Uterus (tissue), 4 donors: ENCODE results near the gene MTX1. TPM values are rescaled to one million over a fixed set of nuclear protein-coding genes. Genes with fewer than 3 reads are reported as not detected.

ENCODE experiments used
- DNase-seq, 2 donors: peaks; one replicate each; pipeline ENCODE4 v3.0.0-alpha.2; 2019 to 2020
- H3K27ac ChIP-seq, 2 donors: fragments of 200-600 bp; sonication (generic); 1 replicate in 1 of 2; 2 replicates in 1 of 2; pipeline ENCODE4 v1.5.1; 2016 to 2018
- H3K27me3 ChIP-seq, 2 donors: fragments of 200-600 bp; sonication (generic); one replicate each; pipeline ENCODE4 v1.5.1; 2018 to 2019; ENCODE audit warnings: control low read depth in 1 of 2
- H3K36me3 ChIP-seq, 2 donors: fragments of 200-600 bp; sonication (generic); one replicate each; pipeline ENCODE4 v1.5.1; 2019; ENCODE audit warnings: control low read depth in 1 of 2
- H3K4me1 ChIP-seq, 2 donors: fragments of 200-600 bp; sonication (generic); one replicate each; pipeline ENCODE4 v1.5.1; 2018 to 2019; ENCODE audit warnings: control low read depth in 1 of 2
- H3K4me3 ChIP-seq, 2 donors: fragments of 200-600 bp; sonication (generic); 1 replicate in 1 of 2; 2 replicates in 1 of 2; pipeline ENCODE4 v1.5.1; 2018 to 2019; ENCODE audit warnings: mild to moderate bottlenecking in 1 of 2
- H3K9me3 ChIP-seq, 2 donors: fragments of 200-600 bp; sonication (generic); one replicate each; pipeline ENCODE4 v1.5.1; 2019; ENCODE audit warnings: control low read depth in 1 of 2
- CTCF ChIP-seq, 4 experiments: fragments of 200-600 bp in 2 of 4; fragments of 450-650 bp in 2 of 4; sonication (generic) in 2 of 4; IDR thresholded peaks; one replicate each; pipeline ENCODE4 v1.5.1; 2016 to 2019; ENCODE audit warnings: antibody characterized with exemption in 4 of 4, mild to moderate bottlenecking in 2 of 4, moderate library complexity in 1 of 4
- POLR2A ChIP-seq, 2 donors: fragments of 450-650 bp; IDR thresholded peaks; one replicate each; pipeline ENCODE4 v1.6.1; 2016; ENCODE audit warnings: antibody characterized with exemption in 2 of 2, mild to moderate bottlenecking in 1 of 2, moderate library complexity in 1 of 2
- intact Hi-C: fragments of 100-400 bp; cut with DNase I; formaldehyde crosslinking; loops from one replicate; pipeline ENCODE4 v1.15.1; 2023; ENCODE audit warnings: low total_unique reads
- total RNA-seq, 4 donors: library from RNA; depleted of rRNA in 3 of 4; stranded (reverse); fragments of >200 nt in 3 of 4; gene quantifications; one replicate each; pipeline versions ENCODE4 v1.1.0 to v1.2.4, GENCODE V29; 2014 to 2023
- donor health status: DM: yes; HTN: yes; CAD: no.

The MTX1 gene
- total RNA-seq, 4 donors from 2014 or later, result 9.7 to 62.4 (median 26.0) TPM

DNA sequence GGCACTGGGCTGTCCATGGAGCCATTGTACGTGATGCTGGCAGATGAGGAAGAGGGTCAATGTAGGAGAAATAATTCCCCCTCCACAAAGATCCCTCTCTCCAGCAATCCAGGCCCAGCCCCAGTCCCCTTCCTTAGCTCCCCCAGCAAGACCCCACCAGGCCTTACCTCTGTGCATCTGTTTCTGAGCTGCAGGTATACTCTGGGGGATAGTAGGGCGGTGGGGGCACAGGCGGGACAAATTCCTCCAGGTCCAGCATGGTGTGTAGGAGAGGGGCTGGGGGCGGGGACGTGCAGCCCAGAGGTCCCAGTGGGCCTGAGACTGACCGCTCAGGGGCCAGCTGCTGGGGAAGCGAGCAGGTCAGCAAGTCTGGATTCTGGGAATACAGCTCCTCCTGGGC, 43.1 kb downstream of the MTX1 start:
- no peak overlapping the region for H3K27ac ChIP-seq
- no peaks in the 10 kb centered on the region for H3K36me3 ChIP-seq
- peaks cover 0 to 18% of the 10 kb centered on the region in 2 donors for H3K4me1 ChIP-seq
- no peak for TF ChIP-seq CTCF (IDR thresholded peaks at IDR 0.05)
- no peak for TF ChIP-seq POLR2A (IDR thresholded peaks at IDR 0.05)
- H3K4me3 ChIP-seq, result no peak overlapping the region
- H3K9me3 ChIP-seq, result no peaks in the 10 kb centered on the region
- intact Hi-C loops, result no loop called here
- no peak for DNase-seq
- H3K27me3 ChIP-seq, result no peaks in the 10 kb centered on the region

- intact Hi-C loops, result no loop called here
- H3K4me1 ChIP-seq, result peaks cover 0 to 18% of the 10 kb centered on the region in 2 donors
- H3K9me3 ChIP-seq, result no peaks in the 10 kb centered on the region
- DNase-seq, result no peak
- H3K36me3 ChIP-seq, result no peaks in the 10 kb centered on the region
- no peak for TF ChIP-seq POLR2A (IDR thresholded peaks at IDR 0.05)
- no peak for TF ChIP-seq CTCF (IDR thresholded peaks at IDR 0.05)
- H3K27ac ChIP-seq, result no peak overlapping the region
- H3K27me3 ChIP-seq, result no peaks in the 10 kb centered on the region
- H3K4me3 ChIP-seq, result no peak overlapping the region
Observed at GRCh38 chr1:155253208-155253607, 44.7 kb downstream of the MTX1 start.

- H3K36me3 ChIP-seq, result no peaks in the 10 kb centered on the region
- no peaks in the 10 kb centered on the region for H3K9me3 ChIP-seq
- H3K4me1 ChIP-seq, result peaks cover 0 to 18% of the 10 kb centered on the region in 2 donors
- H3K27ac ChIP-seq, result peak overlapping the region in 1 of 2 donors; percentile 98
- intact Hi-C loops, result no loop called here
- H3K27me3 ChIP-seq, result no peaks in the 10 kb centered on the region
- peak overlapping the region in 1 of 2 donors; percentile 92 for H3K4me3 ChIP-seq
- TF ChIP-seq CTCF (IDR thresholded peaks at IDR 0.05), result no peak
- no peak for TF ChIP-seq POLR2A (IDR thresholded peaks at IDR 0.05)
- DNase-seq, result no peak
Observed at GRCh38 chr1:155253797-155254196, 45.3 kb downstream of the MTX1 start.

DNA sequence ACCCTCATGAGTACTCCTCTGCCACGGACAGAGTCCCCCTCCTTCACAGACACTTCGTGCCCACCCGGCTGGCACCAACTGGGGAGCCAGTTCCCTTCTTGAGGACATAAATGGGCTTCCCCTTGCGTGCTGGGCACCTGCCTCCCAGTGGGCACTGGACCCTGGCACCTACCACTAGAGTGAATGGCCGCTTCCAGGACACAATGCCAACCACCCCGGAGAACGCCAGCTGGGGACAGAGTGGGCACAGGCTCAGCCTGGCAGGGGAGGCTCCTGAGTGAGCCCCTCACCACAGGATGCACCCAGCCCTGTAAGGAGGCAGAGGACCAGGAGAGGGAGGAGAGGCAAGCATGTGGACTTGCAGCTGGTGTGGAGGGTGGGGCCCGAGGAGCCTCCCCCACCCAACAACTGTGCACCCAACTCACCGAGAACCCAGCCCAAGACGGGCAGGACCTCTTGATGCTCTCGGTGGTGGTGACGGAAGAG, 45.8 kb downstream of the MTX1 start:
- Histone ChIP-seq H3K36me3 (no peaks in the 10 kb centered on the region), H3K4me3 (peak overlapping the region; percentile 64 to 92), H3K27ac (peak overlapping the region; percentile 95 to 98), H3K9me3 (no peaks in the 10 kb centered on the region), H3K27me3 (no peaks in the 10 kb centered on the region), H3K4me1 (peaks cover 0 to 18% of the 10 kb centered on the region in 2 donors)
- intact Hi-C loops, result no loop called here
- no peak for DNase-seq
- no peak for TF ChIP-seq POLR2A (IDR thresholded peaks at IDR 0.05)
- no peak for TF ChIP-seq CTCF (IDR thresholded peaks at IDR 0.05)

DNA sequence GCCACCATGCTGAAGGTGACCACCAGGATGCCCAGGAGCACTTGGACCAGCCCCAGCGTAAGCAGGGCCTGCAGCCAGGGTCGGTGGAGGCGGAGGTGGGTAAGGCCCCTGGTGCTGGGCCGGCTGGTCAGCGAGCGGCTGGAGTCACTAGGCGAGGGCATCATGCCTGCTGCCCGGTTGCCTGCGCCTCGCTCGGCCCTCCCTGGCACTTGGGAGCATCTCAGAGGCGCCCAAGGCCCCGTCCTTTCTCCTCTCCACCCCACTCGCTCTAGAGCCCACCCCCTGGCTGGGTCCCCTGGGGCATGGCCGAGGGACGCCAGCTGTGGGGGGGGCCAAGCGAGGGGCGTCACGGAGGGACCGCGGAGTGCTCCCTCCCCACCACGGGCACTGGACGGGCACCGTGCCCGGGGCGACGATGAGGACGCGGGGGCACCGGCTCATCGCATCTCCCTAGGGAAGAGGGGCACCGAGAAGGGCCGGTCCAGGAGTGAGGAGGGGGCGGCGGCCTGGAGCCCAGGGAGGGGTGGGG, 46.3 kb downstream of the MTX1 start:
- H3K4me1 ChIP-seq, result peaks cover 0 to 18% of the 10 kb centered on the region in 2 donors
- intact Hi-C loops, result no loop called here

More for the DNA sequence above, 46.3 kb downstream of the MTX1 start:
- Histone ChIP-seq H3K27me3 (no peaks in the 10 kb centered on the region), H3K9me3 (no peaks in the 10 kb centered on the region), H3K36me3 (no peaks in the 10 kb centered on the region), H3K27ac (peak overlapping the region; percentile 95 to 98), H3K4me3 (peak overlapping the region; percentile 64 to 92)
- DNase-seq, result peak; percentile 34 to 56
- TF ChIP-seq POLR2A (IDR thresholded peaks at IDR 0.05), result no peak
- peak in 1 of 4 experiments; percentile 4 for TF ChIP-seq CTCF (IDR thresholded peaks at IDR 0.05)
